Glutamatergic neuron (in vitro differentiated cells): ENCODE measurements around the gene SAFB. TPM values are rescaled to one million over a fixed set of nuclear protein-coding genes. Genes with fewer than 3 reads are reported as not detected.

Experiments
- DNase-seq: peaks from one replicate; pipeline ENCODE4 v3.0.0; 2022
- H3K27ac Mint-ChIP-seq: one replicate; pipeline ENCODE4 v1.8.0; 2020; ENCODE audit warnings: mild to moderate bottlenecking, mixed read lengths, inconsistent platforms; ENCODE audit not compliant: unreplicated experiment
- H3K27me3 Mint-ChIP-seq: one replicate; pipeline ENCODE4 v1.8.0; 2020; ENCODE audit warnings: mild to moderate bottlenecking, moderate library complexity, mixed read lengths, inconsistent platforms; ENCODE audit not compliant: unreplicated experiment
- H3K36me3 Mint-ChIP-seq: one replicate; pipeline ENCODE4 v1.8.0; 2020; ENCODE audit warnings: mild to moderate bottlenecking, mixed read lengths, inconsistent platforms; ENCODE audit not compliant: unreplicated experiment
- H3K4me1 Mint-ChIP-seq: one replicate; pipeline ENCODE4 v1.8.0; 2020; ENCODE audit warnings: mild to moderate bottlenecking, low read depth, mixed read lengths, inconsistent platforms; ENCODE audit not compliant: unreplicated experiment
- H3K4me3 Mint-ChIP-seq: one replicate; pipeline ENCODE4 v1.8.0; 2020; ENCODE audit warnings: mild to moderate bottlenecking, mixed read lengths, inconsistent platforms; ENCODE audit not compliant: unreplicated experiment
- H3K9me3 Mint-ChIP-seq: one replicate; pipeline ENCODE4 v1.8.0; 2020; ENCODE audit warnings: mild to moderate bottlenecking, moderate library complexity, mixed read lengths, inconsistent platforms; ENCODE audit not compliant: unreplicated experiment
- total RNA-seq: library from RNA; stranded (reverse); fragmentation: NEBNext Ultra II Directional; extraction: Animal tissue kit (Norgen Biotek cat#: 25700); gene quantifications from one replicate; pipeline ENCODE4 v1.2.1, GENCODE V29; 2021; ENCODE audit not compliant: unreplicated experiment
- TF ChIP-seq, protein P1 (sequence below): fragments of 200-600 bp; sonication (generic); IDR thresholded peaks from one replicate; pipeline ENCODE4 v1.5.0; 2021; ENCODE audit not compliant: partially characterized antibody, unreplicated experiment

SAFB gene
- total RNA-seq, 1 donor from 2014 or later, result 133 TPM

DNA sequence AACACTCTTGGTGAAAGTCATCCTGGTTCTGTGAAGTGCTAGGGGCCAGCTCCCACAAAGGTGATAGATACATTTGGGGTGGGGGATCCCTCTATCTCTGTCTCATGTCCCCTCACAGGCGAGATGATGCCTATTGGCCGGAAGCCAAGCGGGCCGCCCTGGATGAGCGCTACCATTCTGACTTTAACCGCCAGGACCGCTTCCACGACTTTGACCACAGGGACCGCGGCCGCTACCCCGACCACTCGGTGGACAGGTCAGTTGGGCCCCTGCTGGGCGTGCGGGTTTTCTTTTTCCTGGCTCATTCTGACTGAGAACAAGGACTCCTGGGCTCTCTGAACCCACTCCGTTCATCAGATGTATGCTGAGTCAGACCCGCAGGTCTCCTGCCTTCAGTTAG, 41.0 kb downstream of the SAFB start:
- Mint-ChIP-seq H3K9me3 (no peaks in the 10 kb centered on the region), H3K36me3 (no peaks in the 10 kb centered on the region), H3K27me3 (peaks cover 2% of the 10 kb centered on the region), H3K4me3 (no peak overlapping the region), H3K4me1 (peaks cover 3% of the 10 kb centered on the region), H3K27ac (no peak overlapping the region)
- TF ChIP-seq, protein P1, sequence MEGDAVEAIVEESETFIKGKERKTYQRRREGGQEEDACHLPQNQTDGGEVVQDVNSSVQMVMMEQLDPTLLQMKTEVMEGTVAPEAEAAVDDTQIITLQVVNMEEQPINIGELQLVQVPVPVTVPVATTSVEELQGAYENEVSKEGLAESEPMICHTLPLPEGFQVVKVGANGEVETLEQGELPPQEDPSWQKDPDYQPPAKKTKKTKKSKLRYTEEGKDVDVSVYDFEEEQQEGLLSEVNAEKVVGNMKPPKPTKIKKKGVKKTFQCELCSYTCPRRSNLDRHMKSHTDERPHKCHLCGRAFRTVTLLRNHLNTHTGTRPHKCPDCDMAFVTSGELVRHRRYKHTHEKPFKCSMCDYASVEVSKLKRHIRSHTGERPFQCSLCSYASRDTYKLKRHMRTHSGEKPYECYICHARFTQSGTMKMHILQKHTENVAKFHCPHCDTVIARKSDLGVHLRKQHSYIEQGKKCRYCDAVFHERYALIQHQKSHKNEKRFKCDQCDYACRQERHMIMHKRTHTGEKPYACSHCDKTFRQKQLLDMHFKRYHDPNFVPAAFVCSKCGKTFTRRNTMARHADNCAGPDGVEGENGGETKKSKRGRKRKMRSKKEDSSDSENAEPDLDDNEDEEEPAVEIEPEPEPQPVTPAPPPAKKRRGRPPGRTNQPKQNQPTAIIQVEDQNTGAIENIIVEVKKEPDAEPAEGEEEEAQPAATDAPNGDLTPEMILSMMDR, result no peak
- DNase-seq, result no peak

DNA sequence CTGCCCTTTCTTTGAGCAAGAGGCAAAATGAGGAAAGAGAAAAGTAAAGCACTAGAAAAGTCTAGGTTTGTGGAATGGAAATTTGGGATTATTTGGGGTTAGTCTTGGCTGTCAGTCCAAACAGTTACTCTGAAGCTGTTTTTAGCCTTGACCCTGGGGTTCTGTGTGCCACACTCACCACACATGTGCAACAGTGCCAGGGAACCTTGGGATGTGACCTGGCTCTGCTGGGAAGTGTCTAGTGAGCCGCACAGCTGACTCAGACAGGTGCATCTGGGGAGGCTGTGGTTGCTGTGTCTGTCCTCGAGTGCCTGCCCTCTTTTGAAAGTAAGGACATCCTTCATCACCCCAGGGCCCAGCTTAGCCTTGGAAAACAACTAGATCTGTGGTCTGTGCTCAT, 41.6 kb downstream of the SAFB start:
- Mint-ChIP-seq H3K4me3 (no peak overlapping the region), H3K36me3 (no peaks in the 10 kb centered on the region), H3K9me3 (no peaks in the 10 kb centered on the region), H3K4me1 (peaks cover 3% of the 10 kb centered on the region), H3K27ac (no peak overlapping the region), H3K27me3 (peaks cover 2% of the 10 kb centered on the region)
- TF ChIP-seq, protein P1, result no peak
- DNase-seq, result no peak

DNA sequence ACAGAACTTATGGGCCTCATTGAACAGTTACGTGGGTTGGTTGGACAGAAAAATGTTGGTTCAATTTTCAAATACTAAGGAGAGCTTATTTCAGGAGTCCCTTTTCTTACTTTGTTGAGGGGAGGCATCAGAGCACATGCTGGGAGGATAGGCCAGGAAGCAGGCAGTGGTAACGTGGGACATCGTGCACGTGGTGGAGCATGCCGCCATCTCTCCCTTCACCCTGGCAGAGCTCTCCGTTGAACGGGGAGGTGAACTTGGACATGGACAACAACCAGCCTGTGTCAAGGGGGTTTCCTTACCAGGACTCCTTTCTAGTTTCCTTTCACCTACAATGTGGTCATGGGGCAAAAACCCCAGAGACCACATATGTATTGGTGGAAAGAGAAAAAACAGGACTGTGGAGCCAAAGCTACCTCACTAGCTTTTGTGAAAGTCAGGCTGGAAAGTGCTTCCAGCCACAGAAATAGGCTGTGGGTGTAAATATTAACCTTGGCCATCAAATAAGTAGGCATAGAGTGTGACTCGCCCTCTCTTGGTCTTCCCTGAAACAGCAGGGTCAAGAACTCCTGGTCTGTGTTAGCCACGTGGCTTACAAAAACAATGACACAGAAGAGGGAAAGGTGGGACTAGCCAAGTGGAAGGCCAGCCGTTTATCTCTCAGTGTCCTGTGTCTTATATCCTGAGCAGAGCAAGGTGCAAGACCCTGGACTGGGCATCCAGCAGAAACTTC, 43.1 kb downstream of the SAFB start:
- no peak for DNase-seq
- H3K36me3 Mint-ChIP-seq, result no peaks in the 10 kb centered on the region

DNA sequence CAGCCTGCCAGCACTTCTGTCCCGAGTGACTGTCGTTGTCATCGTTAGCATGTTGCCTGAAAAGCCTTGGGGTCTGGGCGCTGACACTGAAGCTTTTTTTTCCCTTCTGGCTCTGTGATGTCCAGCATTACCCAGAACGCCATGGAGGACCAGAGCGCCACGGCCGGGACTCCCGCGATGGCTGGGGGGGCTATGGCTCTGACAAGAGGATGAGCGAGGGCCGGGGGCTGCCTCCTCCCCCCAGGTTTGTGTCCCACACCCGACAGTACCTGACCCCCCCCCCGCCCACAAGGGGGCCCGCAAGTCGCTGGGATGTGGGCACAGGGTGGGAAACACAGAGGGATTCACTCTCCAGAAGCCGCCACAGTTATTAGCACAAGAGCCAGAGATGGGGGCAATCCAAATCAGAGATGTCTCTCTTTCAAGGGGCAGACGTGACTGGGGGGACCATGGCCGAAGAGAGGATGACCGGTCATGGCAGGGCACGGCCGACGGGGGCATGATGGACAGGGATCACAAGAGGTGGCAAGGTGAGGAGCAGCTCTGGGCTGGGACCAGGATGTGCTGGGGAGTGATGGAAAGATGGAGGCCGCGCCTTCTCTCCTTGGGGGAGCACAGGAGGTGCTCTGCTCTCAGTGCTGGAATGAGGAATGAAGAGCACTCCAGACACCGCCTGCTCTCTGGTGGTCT, 44.2 kb downstream of the SAFB start:
- Mint-ChIP-seq H3K36me3 (peaks cover 3% of the 10 kb centered on the region), H3K9me3 (peaks cover 3% of the 10 kb centered on the region), H3K4me1 (peaks cover 4% of the 10 kb centered on the region), H3K27me3 (peaks cover 4% of the 10 kb centered on the region), H3K27ac (peak overlapping the region; percentile 62), H3K4me3 (no peak overlapping the region)
- TF ChIP-seq, protein P1, result no peak
- no peak for DNase-seq

More for the DNA sequence above, 43.1 kb downstream of the SAFB start:
- H3K27ac Mint-ChIP-seq, result peak overlapping the region; percentile 75
- peaks cover 3% of the 10 kb centered on the region for H3K4me1 Mint-ChIP-seq
- H3K9me3 Mint-ChIP-seq, result peaks cover 3% of the 10 kb centered on the region
- peak overlapping the region; percentile 9 for H3K4me3 Mint-ChIP-seq
- H3K27me3 Mint-ChIP-seq, result peaks cover 2% of the 10 kb centered on the region
- TF ChIP-seq, protein P1, result no peak

DNA sequence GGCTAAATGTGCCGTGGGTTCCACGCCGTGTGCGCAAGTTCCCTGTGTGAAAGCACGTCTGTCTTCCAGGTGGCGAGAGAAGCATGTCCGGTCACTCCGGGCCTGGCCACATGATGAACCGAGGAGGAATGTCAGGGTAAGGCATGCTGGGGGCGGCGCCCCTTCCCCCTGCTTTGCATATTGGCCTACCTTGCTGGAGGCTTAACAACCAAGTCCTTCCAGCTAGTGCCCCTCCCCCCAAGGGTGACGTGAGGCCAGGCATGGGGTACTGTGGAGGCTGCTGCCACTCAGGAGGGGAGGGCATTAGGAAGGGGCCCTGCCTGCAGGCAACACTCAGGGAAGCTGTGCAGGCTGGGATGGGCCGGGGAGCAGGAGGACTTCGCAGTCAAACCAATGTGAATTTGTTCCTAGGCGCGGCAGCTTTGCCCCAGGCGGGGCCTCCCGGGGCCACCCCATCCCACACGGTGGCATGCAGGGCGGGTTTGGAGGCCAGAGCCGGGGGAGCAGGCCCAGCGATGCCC, 44.9 kb downstream of the SAFB start:
- peaks cover 5% of the 10 kb centered on the region for H3K9me3 Mint-ChIP-seq
- no peak overlapping the region for H3K27ac Mint-ChIP-seq
- TF ChIP-seq, protein P1, result no peak
- no peak overlapping the region for H3K4me3 Mint-ChIP-seq
- peaks cover 4% of the 10 kb centered on the region for H3K4me1 Mint-ChIP-seq
- DNase-seq, result no peak
- peaks cover 4% of the 10 kb centered on the region for H3K27me3 Mint-ChIP-seq
- H3K36me3 Mint-ChIP-seq, result peaks cover 3% of the 10 kb centered on the region
